Hepatocyte (in vitro differentiated cells): ENCODE data around the gene CAB39L. TPM values are rescaled to one million over a fixed set of nuclear protein-coding genes. Genes with fewer than 3 reads are reported as not detected.
"Not testable (repeated sequence)": the region's sequence is repeated elsewhere in the genome, so short reads cannot be mapped to it uniquely, and the experiment has no call there.

ENCODE experiments used
- DNase-seq: peaks from one replicate; pipeline ENCODE4 v3.0.0-alpha.2; 2016; ENCODE audit warnings: low spot score
- H2AFZ ChIP-seq: fragments of 200-600 bp; sonication (generic); 2 replicates; pipeline ENCODE4 v1.6.0; 2016; ENCODE audit warnings: antibody characterized with exemption, mild to moderate bottlenecking
- H3K27ac ChIP-seq: fragments of 200-600 bp; sonication (generic); 2 replicates; pipeline ENCODE4 v1.5.1; 2016; ENCODE audit warnings: mild to moderate bottlenecking
- H3K27me3 ChIP-seq: fragments of 200-600 bp; sonication (generic); 2 replicates; pipeline ENCODE4 v1.6.1; 2016
- H3K36me3 ChIP-seq: fragments of 200-600 bp; sonication (generic); replicated peaks from 2 replicates; pipeline ENCODE4 v1.5.1; 2016; ENCODE audit warnings: low read depth; ENCODE audit not compliant: insufficient read depth
- H3K4me1 ChIP-seq: fragments of 200-600 bp; sonication (generic); 2 replicates; pipeline ENCODE4 v1.5.1; 2016; ENCODE audit warnings: mild to moderate bottlenecking, moderate library complexity; ENCODE audit not compliant: insufficient read depth
- H3K4me2 ChIP-seq: fragments of 200-600 bp; sonication (generic); 2 replicates; pipeline ENCODE4 v1.6.0; 2016
- H3K4me3 ChIP-seq: fragments of 200-600 bp; sonication (generic); 2 replicates; pipeline ENCODE4 v1.5.1; 2016; ENCODE audit warnings: mild to moderate bottlenecking
- H3K79me2 ChIP-seq: fragments of 200-600 bp; sonication (generic); 2 replicates; pipeline ENCODE4 v1.6.0; 2017; ENCODE audit warnings: mild to moderate bottlenecking
- H3K9me2 ChIP-seq: fragments of 200-600 bp; sonication (generic); replicated peaks from 2 replicates; pipeline ENCODE4 v1.6.0; 2017; ENCODE audit warnings: mild to moderate bottlenecking; ENCODE audit not compliant: insufficient read depth
- H3K9me3 ChIP-seq: fragments of 200-600 bp; sonication (generic); 2 replicates; pipeline ENCODE4 v1.5.1; 2016; ENCODE audit warnings: low read depth, mild to moderate bottlenecking
- H4K20me1 ChIP-seq: fragments of 200-600 bp; sonication (generic); 2 replicates; pipeline ENCODE4 v1.6.0; 2016; ENCODE audit warnings: mild to moderate bottlenecking; ENCODE audit not compliant: insufficient read depth, poor library complexity, severe bottlenecking
- CTCF ChIP-seq: fragments of 200-600 bp; sonication (generic); IDR thresholded peaks from 2 replicates; pipeline ENCODE4 v1.5.1; 2016; ENCODE audit warnings: antibody characterized with exemption, mild to moderate bottlenecking; ENCODE audit not compliant: poor library complexity
- EZH2 ChIP-seq: fragments of 200-600 bp; sonication (generic); IDR thresholded peaks from 2 replicates; pipeline ENCODE4 v1.6.1; 2016; ENCODE audit warnings: antibody characterized with exemption, mild to moderate bottlenecking, borderline replicate concordance
- EZH2phosphoT487 ChIP-seq: fragments of 200-600 bp; sonication (generic); IDR thresholded peaks from one replicate; pipeline ENCODE4 v1.6.1; 2018; ENCODE audit warnings: antibody characterized with exemption, mild to moderate bottlenecking, low read depth, moderate library complexity; ENCODE audit not compliant: unreplicated experiment, severe bottlenecking
- WGBS: methylation state at CpG from one replicate; pipeline ENCODE4 v1.1.6; 2016; ENCODE audit warnings: low lambda C conversion rate; ENCODE audit errors: missing lambda C conversion rate; 5-methylcytosine and 5-hydroxymethylcytosine counted together
- polyA plus RNA-seq: library from polyadenylated mRNA; unstranded; fragments of >200 nt; fragmentation: Nextera tagmentation; extraction: Ambion mirVana; gene quantifications from 2 replicates; pipeline ENCODE4 v1.2.1, GENCODE V29; 2016
- total RNA-seq: library from RNA; depleted of rRNA; stranded (reverse); fragments of >200 nt; gene quantifications from 2 replicates; pipeline ENCODE4 v1.2.3, GENCODE V29; 2014

Gene CAB39L
- total and polyA plus RNA-seq, 2 experiments from 2014 or later: 13.7 to 20.4 TPM

- 100% methylated on average over 2 of the region's 2 CpGs for WGBS
- Histone ChIP-seq H3K4me2 (no peak overlapping the region), H3K9me3 (no peaks in the 10 kb centered on the region), H3K36me3 (no peaks in the 10 kb centered on the region), H3K4me3 (no peak overlapping the region), H3K9me2 (no peaks in the 10 kb centered on the region), H3K79me2 (no peaks in the 10 kb centered on the region), H3K27me3 (no peaks in the 10 kb centered on the region), H3K27ac (no peak overlapping the region), H2AFZ (no peak overlapping the region), H4K20me1 (no peaks in the 10 kb centered on the region), H3K4me1 (no peaks in the 10 kb centered on the region)
- no peak for DNase-seq
- TF ChIP-seq EZH2phosphoT487 (no peak), CTCF (no peak), EZH2 (no peak)
These were observed 147.2 kb downstream of the CAB39L start for GRCh38 chr13:49296659-49297058.

- Histone ChIP-seq H3K79me2 (no peaks in the 10 kb centered on the region), H3K4me2 (no peak overlapping the region), H3K27me3 (no peaks in the 10 kb centered on the region), H3K27ac (no peak overlapping the region), H3K9me2 (no peaks in the 10 kb centered on the region), H3K9me3 (no peaks in the 10 kb centered on the region), H2AFZ (no peak overlapping the region), H3K36me3 (no peaks in the 10 kb centered on the region), H3K4me1 (no peaks in the 10 kb centered on the region), H4K20me1 (no peaks in the 10 kb centered on the region), H3K4me3 (no peak overlapping the region)
- TF ChIP-seq EZH2phosphoT487 (no peak), EZH2 (no peak), CTCF (no peak)
- no peak for DNase-seq
- 78% methylated on average over 6 of the region's 6 CpGs for WGBS
These were observed 148.6 kb downstream of the CAB39L start for GRCh38 chr13:49295244-49295643.

GRCh38 chr13:49294723-49295122 lies 149.1 kb downstream of the CAB39L start:
- not testable (repeated sequence) for H4K20me1 ChIP-seq, H3K36me3 ChIP-seq, H3K9me3 ChIP-seq, H3K27ac ChIP-seq, H3K4me1 ChIP-seq, H3K9me2 ChIP-seq, H3K4me2 ChIP-seq, H3K27me3 ChIP-seq, DNase-seq, H3K79me2 ChIP-seq, H2AFZ ChIP-seq, H3K4me3 ChIP-seq
- WGBS: 98% methylated on average over 6 of the region's 6 CpGs

- Histone ChIP-seq H2AFZ (no peak overlapping the region), H3K4me3 (no peak overlapping the region), H3K27ac (peak overlapping the region; percentile 13), H3K27me3 (no peaks in the 10 kb centered on the region), H4K20me1 (no peaks in the 10 kb centered on the region), H3K9me3 (no peaks in the 10 kb centered on the region), H3K9me2 (no peaks in the 10 kb centered on the region), H3K36me3 (no peaks in the 10 kb centered on the region), H3K4me2 (no peak overlapping the region), H3K79me2 (no peaks in the 10 kb centered on the region), H3K4me1 (no peaks in the 10 kb centered on the region)
- WGBS: 49% methylated on average over 6 of the region's 6 CpGs
- DNase-seq: peak; percentile 74
- TF ChIP-seq EZH2: no peak
- TF ChIP-seq CTCF: no peak
- TF ChIP-seq EZH2phosphoT487: no peak
These were observed 150.9 kb downstream of the CAB39L start for GRCh38 chr13:49292742-49293486.
